Ecto neural progenitor cell (in vitro differentiated cells): Measurements from ENCODE around the gene ANKRD63.
A peak's percentile ranks its signal among the peaks of the same experiment; 100 is the strongest.

Experiments used
- DNase-seq: peaks from one replicate; pipeline ENCODE4 v3.0.0-alpha.2; 2018; ENCODE audit warnings: low spot score

ANKRD63 gene

DNA sequence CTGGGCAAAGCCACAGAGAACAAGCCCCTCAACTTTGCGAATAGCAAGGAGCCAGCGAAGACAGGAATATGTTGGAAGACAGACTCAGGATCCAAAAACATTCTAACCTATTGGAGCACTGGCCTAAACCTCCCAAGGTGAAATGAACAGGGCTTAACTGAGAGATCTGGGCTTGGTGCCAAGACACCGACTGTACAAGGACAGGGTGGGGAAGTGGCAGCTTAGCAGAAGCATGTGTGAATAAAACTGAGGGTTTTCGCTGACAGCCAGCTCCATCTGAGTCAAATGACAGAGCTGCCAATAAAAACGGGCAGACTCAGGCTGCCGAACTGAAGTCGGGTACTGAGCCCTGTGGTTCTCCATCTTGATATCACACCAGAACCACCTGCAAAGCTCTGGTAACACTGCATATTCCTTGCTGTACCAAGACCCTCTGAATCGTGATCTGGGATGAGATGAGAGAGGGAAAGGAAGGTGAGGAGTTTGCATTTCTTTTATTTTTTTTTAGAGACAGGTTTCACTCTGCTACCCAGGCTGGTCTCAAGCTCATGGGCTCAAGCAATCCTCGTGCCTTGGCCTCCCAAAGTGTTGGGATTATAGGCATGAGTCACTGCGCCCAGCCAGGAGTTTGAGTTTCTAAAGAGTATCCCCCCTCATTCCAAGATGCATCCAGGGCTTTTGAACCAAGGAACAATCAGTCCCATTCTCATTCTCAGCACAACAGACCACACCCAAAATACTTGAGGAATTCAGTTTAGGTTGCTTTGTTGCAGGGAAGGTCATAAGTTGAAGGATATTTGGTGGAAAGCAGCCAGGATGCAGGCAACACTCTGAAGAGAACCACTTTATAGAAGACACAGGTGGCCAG, 30.9 kb upstream of the ANKRD63 start:
- no peak for DNase-seq

DNA sequence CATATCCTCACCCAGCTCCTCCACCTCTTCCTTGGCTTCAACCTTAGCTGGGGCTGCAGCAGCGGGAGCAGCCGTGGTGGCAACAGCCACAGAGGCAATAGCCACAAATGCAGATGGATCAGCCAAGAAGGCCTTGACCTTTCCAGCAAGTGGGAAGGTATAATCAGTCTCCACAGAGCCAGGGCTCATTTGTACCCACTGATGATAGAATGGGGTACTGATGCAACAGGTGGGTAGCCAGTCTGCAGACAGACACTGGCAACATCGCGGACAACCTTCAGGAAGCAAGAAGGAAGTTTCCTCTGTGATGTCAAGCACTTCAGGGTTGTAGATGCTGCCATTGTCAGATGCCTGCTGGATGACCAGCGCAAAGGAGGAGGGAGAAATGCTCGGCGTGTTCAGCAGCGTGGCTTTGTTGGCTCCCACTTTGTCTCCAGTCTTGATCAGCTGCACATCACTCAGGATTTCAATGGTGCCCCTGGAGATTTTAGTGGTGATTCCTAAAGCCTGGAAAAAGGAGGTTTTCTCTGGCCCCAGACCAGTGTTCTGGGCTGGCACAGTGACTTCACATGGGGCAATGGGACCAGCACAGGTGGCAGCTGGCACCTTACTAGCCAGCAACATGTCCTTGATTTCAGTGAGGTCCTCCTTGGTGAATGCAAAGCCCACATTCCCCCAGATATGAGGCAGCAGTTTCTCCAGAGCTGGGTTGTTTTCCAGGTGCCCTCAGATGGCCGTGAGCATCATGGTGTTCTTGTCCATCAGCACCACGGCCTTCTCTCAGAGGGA, 29.7 kb upstream of the ANKRD63 start:
- no peak for DNase-seq

DNA sequence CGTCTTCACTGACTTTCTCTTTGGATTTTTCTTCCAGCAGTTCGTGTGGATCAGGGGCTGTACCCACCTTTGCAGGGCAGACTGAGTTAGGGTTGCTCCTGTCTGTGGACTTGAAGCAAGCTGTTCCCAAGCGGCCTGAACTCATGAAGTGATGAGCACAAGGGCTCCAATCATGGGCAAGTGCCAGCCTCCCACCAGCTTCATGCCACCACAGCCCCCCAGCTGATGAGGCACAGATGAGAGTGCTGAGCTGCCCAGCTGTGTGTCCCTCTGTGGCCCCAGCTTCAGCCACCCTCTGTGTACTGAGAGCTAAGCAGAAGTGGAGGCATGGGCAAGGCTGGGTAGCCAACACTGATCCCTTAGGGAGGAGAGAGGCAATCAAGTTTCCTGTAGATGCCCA, 28.1 kb upstream of the ANKRD63 start:
- no peak for DNase-seq

DNA sequence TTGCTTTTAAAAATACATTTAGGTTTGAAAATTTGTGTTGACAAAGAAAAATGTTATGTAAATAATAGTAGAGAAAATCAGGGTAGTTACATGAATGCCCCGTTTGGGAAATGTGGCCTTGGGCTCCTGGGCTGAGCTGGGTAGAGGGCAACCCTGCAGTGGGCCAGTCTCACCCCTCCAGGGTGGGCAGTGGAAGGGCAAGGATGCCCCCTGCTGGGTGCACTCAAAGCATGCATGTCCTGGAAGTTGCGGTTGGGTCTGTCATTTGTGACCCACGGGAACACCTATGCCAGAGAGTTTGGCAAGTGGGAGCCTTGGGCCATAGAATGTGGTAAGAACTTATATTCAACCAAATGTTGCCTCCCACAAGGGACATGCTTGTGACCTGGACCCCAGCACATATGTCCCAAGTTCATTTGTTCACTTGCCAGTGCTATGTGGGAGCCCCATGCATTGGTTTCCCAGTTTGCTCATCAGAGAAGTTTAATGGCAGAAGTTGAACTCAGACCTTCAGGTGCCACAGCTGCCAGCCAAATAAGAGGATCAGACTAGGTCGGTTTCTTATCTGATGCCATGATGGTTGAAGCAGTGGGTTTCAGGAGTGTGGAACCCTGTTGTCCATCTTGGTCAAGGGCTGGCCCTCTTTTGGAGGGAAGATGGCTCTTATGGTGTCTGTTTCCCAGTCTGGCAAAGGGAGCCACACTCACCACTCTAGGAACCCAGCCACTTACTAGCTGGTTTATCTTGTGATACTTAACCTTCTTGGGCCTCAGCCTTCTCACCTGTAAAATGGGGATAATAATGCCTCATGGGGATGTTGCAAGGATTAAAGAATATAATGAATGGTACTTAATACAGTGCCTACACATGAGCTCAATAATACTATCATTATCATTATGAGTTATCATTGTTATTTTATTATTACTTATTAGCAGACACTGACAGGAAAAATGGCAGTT, 27.4 kb upstream of the ANKRD63 start:
- DNase-seq = peak; percentile 86

DNA sequence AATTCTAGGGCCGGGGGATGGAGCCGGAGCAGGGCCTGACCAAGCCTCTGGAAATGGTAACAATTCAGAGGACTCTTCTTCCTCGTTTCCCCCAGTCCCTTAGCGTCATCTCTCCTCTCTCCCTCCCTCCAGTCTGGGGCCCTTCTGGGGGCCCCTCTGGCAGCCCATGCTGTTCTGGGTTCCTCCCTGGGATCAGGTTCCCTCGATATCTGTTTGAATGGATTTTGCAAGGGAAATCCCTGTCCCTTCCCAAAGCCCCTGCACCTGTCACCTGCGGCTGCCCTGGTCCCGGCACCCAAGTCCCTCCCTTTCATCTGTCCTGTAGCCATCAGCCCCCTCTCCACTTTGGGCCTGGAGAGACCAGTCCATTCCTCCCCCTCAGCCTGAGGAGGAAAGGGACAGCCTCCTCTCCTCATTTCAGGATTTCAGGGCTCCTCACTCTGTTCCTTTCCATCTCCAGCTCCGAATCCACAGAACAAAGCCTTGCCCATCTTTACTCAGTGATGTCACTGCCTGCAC, 26.5 kb upstream of the ANKRD63 start:
- no peak for DNase-seq

DNA sequence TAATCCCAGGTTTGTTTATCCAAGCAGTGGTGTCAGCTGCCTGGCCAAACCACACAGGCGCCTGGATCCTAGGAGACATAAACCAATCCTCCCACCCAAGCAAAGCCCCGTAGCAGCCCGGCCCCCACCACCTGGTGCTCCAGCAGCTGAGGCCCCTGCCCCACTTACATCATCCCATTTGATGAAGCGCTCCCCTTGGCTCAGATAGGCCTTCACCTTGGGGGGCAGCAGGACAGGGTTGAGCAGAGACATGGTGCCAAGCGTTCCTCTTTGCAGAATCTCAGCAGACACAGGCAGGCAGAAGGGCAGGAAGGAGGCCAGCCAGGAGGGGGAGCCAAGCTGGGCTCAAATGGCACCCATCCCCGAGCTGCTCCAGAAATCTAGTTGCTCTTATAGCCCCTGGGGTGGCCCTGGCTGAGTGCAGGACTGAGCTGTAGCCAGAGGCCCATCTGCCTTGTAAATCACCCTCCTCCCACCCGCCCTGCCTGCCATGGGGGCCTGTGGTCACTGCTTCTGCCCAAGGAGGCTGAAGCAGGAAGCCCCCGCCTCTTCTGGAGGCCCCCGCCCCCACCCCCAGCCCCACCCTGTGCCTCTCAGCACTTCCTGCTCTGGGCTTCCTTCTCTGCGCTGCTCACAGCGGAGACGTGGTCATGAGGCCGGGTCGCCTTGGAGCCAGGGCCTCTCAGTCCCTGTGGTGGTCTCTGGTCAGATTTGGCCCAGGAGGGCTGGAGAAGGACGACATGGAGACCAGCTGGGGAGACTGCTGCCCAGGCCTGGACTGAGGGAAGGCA, 24.8 kb upstream of the ANKRD63 start, which contains the start of gene PLCB2:
TSS of gene PLCB2 (minus strand) at position 515 of the 791 bp plus-strand sequence. CDS start at position 252, 263 bp downstream.
- DNase-seq = no peak

DNA sequence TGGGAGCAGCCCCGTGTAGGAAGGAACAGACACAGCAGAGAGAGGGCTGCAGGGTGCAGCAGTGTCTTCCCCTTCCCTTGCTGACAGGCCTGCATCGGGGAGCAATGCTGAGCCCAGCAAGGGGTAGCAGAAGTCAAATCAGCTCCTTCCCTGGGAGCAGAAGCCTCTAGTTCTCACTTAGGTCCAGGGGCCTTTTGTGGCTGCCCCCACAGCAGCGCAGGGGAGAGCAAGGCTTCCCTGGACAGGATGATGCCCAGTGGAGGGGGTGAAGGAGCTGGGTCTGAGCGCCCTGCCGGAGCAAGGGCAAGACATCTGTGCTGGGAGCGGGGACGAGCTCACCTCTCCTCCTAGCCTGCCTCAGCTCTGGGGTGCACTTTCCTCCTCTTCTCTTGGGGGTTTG, 24.0 kb upstream of the ANKRD63 start:
- DNase-seq = no peak

DNA sequence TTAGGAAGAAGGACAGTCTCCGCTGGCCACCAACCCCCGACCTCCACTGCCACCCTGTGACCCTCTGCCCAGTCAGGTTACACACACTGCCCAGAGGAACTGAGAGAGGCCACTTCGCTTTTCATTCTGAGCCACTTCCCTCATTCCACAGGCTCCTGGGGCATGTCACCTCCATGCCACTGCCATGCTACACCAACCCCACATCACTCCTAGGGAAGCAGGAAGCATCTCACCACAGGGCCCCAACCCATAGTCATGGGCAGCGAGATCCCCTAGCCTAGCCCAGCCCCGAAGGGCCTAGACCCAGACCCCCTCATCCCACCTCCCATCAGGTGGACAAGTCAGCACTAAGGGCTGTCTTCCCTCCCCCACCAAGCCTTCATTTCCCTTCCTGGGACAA, 23.5 kb upstream of the ANKRD63 start:
- no peak for DNase-seq

DNA sequence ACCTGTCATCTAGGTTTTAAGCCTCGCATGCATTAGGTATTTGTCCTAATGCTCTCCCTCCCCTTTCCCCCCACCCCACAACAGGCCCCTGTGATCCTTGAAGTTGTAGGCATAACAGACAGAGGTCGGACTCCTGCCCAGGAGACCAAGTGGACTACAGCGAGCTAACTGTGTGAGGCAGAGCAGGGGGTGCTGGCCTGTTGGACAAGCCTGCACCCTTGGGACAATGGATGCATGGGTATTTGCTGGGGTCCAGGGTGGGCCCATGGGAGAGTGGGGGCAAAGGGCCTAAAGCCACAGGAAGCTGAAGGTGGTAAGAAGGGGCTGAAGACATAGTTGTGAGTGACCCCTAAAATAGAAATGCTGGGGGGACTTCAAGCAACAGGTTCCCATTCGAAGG, 22.4 kb upstream of the ANKRD63 start:
- no peak for DNase-seq

DNA sequence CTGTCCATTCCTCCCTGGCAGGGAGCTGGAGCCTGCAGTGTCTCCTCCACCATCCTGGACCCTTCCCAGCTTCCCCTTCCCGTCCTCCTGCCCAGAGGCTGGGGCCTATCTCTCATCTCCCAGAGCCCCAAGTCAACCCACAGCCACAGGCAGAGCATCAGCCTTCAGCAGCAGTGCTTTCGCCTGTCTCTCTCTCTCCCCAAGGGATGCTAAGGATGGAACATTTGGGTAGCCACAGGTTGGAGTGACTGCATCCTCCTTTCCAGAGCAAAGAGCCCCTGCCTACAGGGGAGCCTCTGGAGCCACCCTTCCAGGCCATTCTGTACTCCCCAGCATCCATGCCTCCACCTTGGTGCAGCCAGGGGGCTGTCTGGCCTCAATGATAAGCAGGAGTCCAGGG, 20.7 kb upstream of the ANKRD63 start:
- DNase-seq = no peak

DNA sequence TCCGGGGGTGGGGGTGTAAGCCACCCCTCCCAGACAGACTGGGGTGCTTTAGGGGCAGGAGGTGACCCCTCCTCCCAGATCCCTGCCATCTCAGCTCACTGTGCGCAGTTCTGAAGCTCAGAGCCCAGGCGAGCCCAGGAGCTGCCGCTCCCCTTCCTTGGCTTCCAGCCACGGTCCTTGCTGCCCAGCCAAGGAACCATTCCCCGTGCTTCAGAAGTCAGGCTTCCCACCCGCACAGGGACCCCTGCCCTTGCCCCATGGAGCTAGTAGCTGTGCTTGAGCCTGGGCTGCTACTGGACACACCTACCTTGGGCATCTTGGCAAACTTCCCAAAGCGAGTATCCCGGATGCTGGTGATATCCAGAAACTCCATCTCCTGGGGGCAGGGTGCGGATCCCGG, 20.1 kb upstream of the ANKRD63 start:
- no peak for DNase-seq

DNA sequence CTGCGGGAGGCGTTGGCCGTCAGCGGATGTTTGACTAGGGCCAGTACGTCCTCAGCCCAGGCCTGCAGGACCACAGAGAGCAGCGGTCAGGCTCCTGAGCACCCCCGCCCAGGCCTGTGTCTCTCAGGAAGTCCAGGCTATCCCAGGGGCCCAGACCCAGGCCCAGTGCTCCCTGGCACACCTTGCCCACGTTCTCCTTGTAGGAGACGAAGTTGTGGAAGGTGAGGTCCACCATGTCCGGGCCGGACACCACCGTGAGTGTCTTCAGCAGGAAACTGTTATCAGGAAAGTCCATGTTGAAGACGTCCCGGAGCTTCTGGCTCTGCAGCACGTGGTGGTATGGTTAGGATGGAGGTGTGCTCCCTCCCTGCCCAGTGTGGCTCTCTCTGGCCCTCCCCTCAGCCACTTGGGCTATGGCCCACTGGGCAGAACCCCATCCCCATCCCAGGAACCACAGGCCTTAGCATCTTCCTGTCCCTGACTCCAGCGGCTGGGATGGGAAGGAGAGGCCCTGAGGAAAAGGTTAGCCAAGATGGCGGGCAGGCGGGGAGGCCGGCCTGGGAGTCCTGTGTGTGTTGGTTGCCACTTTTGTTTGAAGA, 19.5 kb upstream of the ANKRD63 start:
- no peak for DNase-seq

DNA sequence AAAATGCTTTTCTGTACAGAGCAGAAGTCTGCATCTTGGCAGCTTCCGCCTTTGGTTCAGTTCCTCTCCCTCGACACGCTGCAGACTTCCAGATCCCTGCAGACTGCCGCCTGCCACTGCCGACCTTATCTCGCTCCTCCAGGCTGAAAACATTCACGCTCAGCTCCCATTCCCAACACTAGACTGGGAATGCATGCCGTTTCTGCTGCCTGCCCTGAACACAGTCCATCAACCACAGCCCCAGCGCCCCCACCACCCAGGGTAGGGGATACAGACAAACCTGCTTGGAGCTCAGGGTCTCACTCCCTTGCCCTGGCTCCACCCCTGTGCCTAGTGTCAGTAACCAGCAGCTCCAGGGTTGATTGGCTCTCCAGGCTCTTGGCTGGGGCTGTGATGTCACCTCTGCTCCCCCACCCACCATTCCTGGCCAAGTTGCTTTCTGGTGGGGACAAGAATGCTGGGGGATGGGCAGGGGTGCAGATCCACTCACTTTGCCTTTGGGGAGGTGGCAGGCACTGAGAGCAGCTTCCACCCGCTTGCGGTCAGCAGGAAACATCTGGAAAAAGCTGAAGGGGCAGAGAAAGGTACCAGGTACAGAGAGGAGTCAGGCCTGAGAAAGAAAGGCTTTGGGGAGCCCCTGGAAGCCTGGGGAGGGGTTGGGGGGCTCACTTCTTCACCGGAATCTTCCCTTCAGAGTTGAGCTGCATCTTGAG, 18.8 kb upstream of the ANKRD63 start:
- DNase-seq = no peak

DNA sequence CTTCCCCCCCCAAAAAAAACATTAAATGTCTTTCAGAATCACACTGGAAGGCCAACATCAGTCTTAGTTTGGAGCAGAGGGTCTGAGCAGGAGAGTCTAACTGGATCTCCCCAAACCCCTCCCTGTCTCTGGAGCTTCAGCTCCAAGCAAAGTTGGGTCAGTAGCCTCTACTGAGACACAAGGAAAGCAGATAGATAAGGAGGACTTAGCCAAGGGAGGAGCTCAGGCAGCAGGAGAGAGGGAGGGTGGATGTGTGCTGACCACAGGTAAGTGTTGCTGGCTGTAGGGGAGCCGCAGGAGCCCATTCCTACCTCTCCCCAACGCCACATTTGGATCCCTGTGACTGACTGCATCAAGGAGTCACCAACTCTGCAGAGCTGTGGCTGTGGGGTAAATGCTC, 17.9 kb upstream of the ANKRD63 start:
- no peak for DNase-seq

DNA sequence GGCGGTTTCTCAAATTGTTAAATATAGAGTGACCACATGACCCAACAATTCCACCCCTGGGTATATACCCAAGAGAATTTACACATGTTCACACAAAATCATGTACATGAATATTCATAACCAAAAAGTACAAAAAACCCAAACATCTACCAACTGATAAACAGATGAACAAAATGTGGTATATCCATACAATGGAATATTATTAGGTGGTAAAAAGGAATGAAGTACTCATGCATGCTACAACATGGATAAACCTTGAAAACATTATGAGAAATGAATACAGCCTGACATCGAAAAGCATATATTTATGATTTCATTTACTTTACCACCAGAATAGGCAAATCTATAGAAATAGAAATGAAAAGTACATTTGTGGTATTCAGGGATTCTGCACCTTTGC, 17.5 kb upstream of the ANKRD63 start:
- DNase-seq = no peak

DNA sequence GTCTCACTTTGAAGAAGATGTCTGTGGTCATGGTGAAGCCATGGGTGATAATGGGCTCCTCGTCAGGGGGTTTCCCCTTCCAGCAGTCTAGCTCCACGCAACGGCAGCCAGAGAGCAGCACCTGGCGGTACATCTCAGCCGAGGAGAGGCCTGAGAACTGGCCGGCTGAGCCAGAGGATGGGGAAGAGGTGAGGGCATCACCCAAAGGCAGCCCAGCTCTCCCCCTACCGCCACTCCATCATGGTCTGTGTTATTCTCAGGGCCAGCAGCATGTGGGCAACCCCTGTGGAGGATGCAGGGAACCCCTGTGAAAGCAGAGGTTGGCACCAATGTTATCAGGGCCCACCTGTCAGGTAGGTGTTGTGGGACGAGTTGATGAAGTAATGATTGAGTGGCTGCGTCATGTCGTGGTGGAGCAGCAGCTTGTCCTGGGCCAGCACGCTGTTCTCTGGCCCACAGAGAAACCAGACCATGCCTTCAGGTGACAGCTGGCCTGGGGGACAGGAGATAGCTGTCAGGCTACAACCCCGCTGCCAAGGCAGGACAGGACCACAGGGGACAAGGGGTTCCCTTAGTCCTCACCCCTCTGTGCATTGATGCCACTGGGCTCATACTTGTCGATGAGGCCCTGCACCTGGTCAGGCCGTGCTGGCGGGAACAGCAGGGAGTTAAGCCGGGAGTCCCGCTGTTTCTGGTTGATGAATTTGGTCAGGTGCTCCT, 15.5 kb upstream of the ANKRD63 start:
- no peak for DNase-seq

DNA sequence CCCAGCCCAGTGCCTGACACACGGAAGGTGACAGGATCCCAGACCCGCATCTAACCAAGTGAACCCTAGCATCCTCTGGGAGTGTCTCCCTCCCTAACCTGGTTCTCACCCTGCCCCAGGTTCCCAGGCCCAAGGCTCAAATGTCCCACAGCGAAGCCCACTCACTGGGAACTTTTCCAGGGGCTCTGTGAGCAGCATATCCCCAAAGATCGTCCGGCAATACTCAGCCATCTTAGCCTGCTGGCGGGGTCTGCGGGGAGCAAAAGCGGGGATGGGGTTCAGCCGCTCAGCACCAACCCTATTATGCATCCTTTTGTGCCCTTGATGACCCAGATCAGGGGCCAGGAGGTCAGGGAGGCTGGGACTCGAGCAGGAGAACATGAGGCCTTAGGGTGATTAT, 14.5 kb upstream of the ANKRD63 start:
- DNase-seq = no peak

DNA sequence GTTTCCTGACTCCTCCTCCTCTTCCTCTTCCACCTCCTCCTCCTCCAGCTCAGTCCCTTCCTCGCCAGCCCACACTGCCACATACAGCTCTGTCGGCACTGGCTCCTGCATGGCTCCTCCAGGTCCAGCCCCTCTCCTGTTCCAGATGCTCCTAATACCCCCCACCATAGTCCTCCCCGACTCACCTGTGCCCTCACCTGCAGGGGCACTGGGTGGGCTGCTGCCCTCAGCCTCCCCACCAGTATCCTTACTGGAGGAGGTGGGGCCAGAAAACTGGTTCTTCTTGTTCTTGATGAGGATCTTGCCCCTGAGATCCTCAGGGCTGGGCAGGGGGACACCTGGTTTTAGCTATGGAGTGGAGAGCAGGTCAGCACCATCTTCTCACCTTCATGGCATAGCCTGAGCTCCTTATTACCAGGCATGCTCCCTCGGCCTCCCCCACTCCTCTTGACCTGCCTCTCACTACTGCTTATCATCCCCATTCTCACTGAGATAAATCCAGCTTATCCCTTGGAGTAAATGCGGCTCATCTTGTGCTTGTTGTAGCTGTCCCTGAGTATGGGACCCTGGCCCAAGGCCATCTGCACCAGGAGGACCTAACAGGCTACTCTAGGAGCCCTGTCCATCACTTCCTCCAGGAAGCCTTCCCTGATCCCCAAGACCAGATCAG, 13.8 kb upstream of the ANKRD63 start:
- DNase-seq = no peak
